CD8-positive, alpha-beta memory T cell (primary cell): ENCODE results near the gene MYO18A. TPM values are rescaled to one million over a fixed set of nuclear protein-coding genes. Genes with fewer than 3 reads are reported as not detected.

ENCODE experiments used
- CTCF ChIA-PET: fragments of 350-600 bp; sonication (Branson Sonifier 250); formaldehyde crosslinking; loops from one replicate; lab custom pipeline; 2021; ENCODE audit warnings: antibody characterized with exemption; lab: Charles Lee
- POLR2A ChIA-PET: fragments of 350-600 bp; sonication (Branson Sonifier 250); formaldehyde crosslinking; loops from one replicate; lab custom pipeline; 2021; ENCODE audit warnings: antibody characterized with exemption; lab: Charles Lee
- DNase-seq, 5 donors: peaks; one replicate each; pipeline versions ENCODE4 v3.0.0 to v3.0.0-alpha.2; 2020 to 2022; ENCODE audit warnings: mixed read lengths in 1 of 5
- H3K27ac ChIP-seq: one replicate; pipeline ENCODE4 v1.7.0; 2013; ENCODE audit warnings: low read depth, mild to moderate bottlenecking, low read length, moderate library complexity
- H3K27me3 ChIP-seq: 2 replicates; pipeline ENCODE4 v1.7.0; 2013; ENCODE audit warnings: low read length, mild to moderate bottlenecking; ENCODE audit not compliant: insufficient read depth, poor library complexity, severe bottlenecking
- H3K36me3 ChIP-seq: 2 replicates; pipeline ENCODE4 v1.7.0; 2013; ENCODE audit warnings: mild to moderate bottlenecking, low read length, moderate library complexity; ENCODE audit not compliant: insufficient read depth
- H3K4me1 ChIP-seq: 2 replicates; pipeline ENCODE4 v1.7.0; 2013; ENCODE audit warnings: mild to moderate bottlenecking, low read length, moderate library complexity; ENCODE audit not compliant: insufficient read depth
- H3K4me3 ChIP-seq: 2 replicates; pipeline ENCODE4 v1.7.0; 2013; ENCODE audit warnings: mild to moderate bottlenecking, low read length
- H3K9me3 ChIP-seq: 2 replicates; pipeline ENCODE4 v1.7.0; 2013; ENCODE audit warnings: mild to moderate bottlenecking, low read length
- H3K27ac Mint-ChIP-seq, 8 donors: one replicate each; pipeline ENCODE4 v1.8.0; 2020 to 2021; ENCODE audit warnings: mixed read lengths in 8 of 8, mild to moderate bottlenecking in 6 of 8, inconsistent platforms in 3 of 8, moderate library complexity in 3 of 8
- H3K27me3 Mint-ChIP-seq, 2 donors: one replicate each; pipeline ENCODE4 v1.8.0; 2020 to 2021; ENCODE audit warnings: mixed read lengths in 2 of 2, mild to moderate bottlenecking in 1 of 2, moderate library complexity in 1 of 2
- H3K36me3 Mint-ChIP-seq, 3 donors: one replicate each; pipeline ENCODE4 v1.8.0; 2020 to 2021; ENCODE audit warnings: mixed read lengths in 3 of 3, inconsistent platforms in 1 of 3, mild to moderate bottlenecking in 1 of 3
- H3K4me1 Mint-ChIP-seq, 3 donors: one replicate each; pipeline ENCODE4 v1.8.0; 2020 to 2021; ENCODE audit warnings: mixed read lengths in 3 of 3, inconsistent platforms in 1 of 3, mild to moderate bottlenecking in 1 of 3
- H3K4me3 Mint-ChIP-seq, 7 donors: one replicate each; pipeline ENCODE4 v1.8.0; 2020 to 2021; ENCODE audit warnings: mixed read lengths in 7 of 7, mild to moderate bottlenecking in 6 of 7, moderate library complexity in 4 of 7, inconsistent platforms in 2 of 7
- H3K9me3 Mint-ChIP-seq, 5 donors: one replicate each; pipeline ENCODE4 v1.8.0; 2020 to 2022; ENCODE audit warnings: mixed read lengths in 5 of 5, mild to moderate bottlenecking in 3 of 5, moderate library complexity in 2 of 5, inconsistent platforms in 1 of 5
- polyA plus RNA-seq: library from polyadenylated mRNA; unstranded; fragments of 300-500 nt; fragmentation: Illumina TruSeq; gene quantifications from one replicate; pipeline ENCODE4 v1.2.3, GENCODE V29; 2021
- total RNA-seq, 2 experiments: library from RNA; stranded (reverse); gene quantifications; one replicate each; pipeline ENCODE4 v1.2.3, GENCODE V29; 2021

Gene MYO18A
- total and polyA plus RNA-seq, 3 experiments from 2014 or later: 34.0 to 39.7 (median 39.7) TPM

DNA sequence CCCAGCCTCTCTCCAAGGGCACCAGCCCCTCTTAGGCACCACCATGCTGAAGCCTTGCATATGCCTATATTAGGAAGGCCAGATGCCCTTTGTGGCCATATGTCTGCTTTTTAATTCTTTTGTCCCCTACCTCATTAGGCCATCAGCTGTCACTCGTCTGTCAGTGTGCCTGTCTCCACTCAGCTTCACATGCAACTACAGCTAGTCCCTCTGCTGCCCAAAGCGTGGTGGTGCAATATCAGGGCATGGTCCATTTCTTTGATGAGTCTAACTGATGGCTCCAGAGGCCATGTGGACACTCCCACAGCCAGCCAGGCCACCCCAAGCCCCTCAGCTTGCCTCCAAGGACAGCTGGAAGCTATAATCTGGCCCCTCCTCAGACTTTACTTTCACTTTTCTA is 36.3 kb downstream of the MYO18A start:
- Histone ChIP-seq H3K4me1 (peaks cover 44% of the 10 kb centered on the region), H3K4me3 (no peak overlapping the region), H3K27ac (no peak overlapping the region), H3K27me3 (no peaks in the 10 kb centered on the region), H3K36me3 (no peaks in the 10 kb centered on the region), H3K9me3 (no peaks in the 10 kb centered on the region)
- H3K27ac Mint-ChIP-seq: peak overlapping the region; percentile 64 to 92 (median 88)
- POLR2A ChIA-PET: no interaction called here
- peak overlapping the region in 2 of 7 donors; percentile 43 to 66 for H3K4me3 Mint-ChIP-seq
- peaks cover 0 to 7% (median 2%) of the 10 kb centered on the region in 3 donors for H3K36me3 Mint-ChIP-seq
- DNase-seq: peak in 1 of 5 donors; percentile 43
- CTCF ChIA-PET: interaction anchor here (1.0 to 7.5 kb wide), 5 partner anchors 20 to 380 kb away, joined by 3 to 159 read pairs (median 4); partner anchors contain the start of gene MYO18A
- no peaks in the 10 kb centered on the region for H3K9me3 Mint-ChIP-seq
- peaks cover 0 to 2% of the 10 kb centered on the region in 2 donors for H3K27me3 Mint-ChIP-seq
- H3K4me1 Mint-ChIP-seq: peaks cover 47 to 82% (median 59%) of the 10 kb centered on the region in 3 donors

DNA sequence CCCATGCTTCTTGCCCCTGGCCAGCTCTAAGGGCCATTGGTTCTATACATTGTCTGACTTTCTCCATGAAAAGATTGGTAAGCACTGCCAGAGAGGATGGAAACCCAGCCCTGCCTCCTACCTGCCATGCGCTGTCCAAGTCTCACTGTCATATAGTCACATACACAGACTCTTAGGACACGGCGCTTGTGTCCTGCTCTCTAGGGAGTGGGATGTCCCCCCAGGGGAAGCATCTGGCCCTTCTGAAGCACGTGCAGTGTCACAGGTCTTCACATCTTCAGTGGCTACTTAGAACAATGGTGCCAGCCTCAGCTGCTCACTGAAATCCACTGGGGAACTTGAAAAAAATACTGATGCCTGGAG is 38.7 kb downstream of the MYO18A start:
- Mint-ChIP-seq H3K4me3 (peak overlapping the region; percentile 87 to 97 (median 95)), H3K4me1 (peaks cover 62 to 87% (median 75%) of the 10 kb centered on the region in 3 donors), H3K36me3 (peaks cover 0 to 16% (median 2%) of the 10 kb centered on the region in 3 donors), H3K27me3 (peaks cover 0 to 2% of the 10 kb centered on the region in 2 donors), H3K27ac (peak overlapping the region; percentile 97 to 99 (median 98)), H3K9me3 (no peaks in the 10 kb centered on the region)
- CTCF ChIA-PET: interaction anchor here (0.8 to 3.7 kb wide), 4 partner anchors 25 to 149 kb away, joined by 3 to 19 read pairs (median 10); partner anchors contain the start of gene MYO18A
- POLR2A ChIA-PET: interaction anchor here (0.5 to 2.4 kb wide), 3 partner anchors 35 to 191 kb away, joined by 7 to 13 read pairs (median 9); partner anchors contain the start of gene NUFIP2
- no peaks in the 10 kb centered on the region for H3K27me3 ChIP-seq
- peak in 1 of 5 donors; percentile 42 for DNase-seq
- H3K9me3 ChIP-seq: no peaks in the 10 kb centered on the region
- no peak overlapping the region for H3K27ac ChIP-seq
- peak overlapping the region; percentile 62 for H3K4me3 ChIP-seq
- H3K4me1 ChIP-seq: peaks cover 61% of the 10 kb centered on the region
- H3K36me3 ChIP-seq: peaks cover 8% of the 10 kb centered on the region

DNA sequence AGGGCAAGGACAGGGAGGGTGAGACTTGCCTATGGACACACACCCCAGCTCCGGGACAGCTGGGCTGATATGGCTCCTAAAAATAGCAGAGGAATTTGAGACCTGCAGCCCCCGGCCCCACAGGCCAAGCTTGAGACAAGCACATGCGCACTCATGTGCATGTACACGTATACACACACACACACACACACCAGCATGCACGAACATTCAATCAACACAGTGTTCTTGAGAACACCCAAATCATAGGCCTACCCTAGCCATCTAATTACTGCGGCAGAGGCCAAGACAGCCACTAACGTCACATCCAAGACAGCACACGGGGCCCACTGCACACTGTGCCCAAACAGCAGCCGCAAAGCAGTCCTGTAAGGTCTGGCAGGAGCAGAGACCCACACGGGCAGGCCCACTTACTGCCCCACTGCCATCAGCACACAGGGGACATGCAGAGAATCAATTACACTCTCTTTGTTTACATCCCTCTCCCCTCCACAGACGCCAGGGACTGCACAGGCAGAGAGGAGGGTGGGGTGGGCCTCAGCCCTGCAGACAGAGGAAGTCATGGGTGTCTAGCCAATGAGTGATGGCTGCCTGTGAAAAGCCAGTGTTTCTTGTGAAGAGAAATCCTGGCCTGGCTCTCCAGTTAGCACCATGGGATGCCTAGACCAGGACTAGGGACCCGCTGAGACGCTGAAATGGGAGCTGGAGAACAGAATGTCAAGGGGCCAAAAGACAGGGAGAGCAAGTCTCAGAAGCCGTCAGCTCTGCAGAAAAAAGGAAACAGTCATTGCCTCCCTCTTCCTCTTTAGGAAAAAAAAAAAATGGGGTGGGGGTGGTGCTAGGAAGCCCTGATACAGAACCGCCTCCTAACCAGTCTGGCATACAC is 39.3 kb downstream of the MYO18A start:
- H3K36me3 Mint-ChIP-seq: peaks cover 0 to 21% (median 2%) of the 10 kb centered on the region in 3 donors
- peaks cover 63 to 90% (median 79%) of the 10 kb centered on the region in 3 donors for H3K4me1 Mint-ChIP-seq
- Histone ChIP-seq H3K27ac (peak overlapping the region; percentile 48), H3K9me3 (no peaks in the 10 kb centered on the region), H3K4me3 (peak overlapping the region; percentile 62), H3K36me3 (peaks cover 12% of the 10 kb centered on the region), H3K27me3 (no peaks in the 10 kb centered on the region), H3K4me1 (peaks cover 63% of the 10 kb centered on the region)
- POLR2A ChIA-PET: interaction anchor here (0.5 to 3.5 kb wide), 11 partner anchors 8 to 429 kb away, joined by 3 to 20 read pairs (median 7); partner anchors contain the start of genes MYO18A, NUFIP2, PHF12 and PROCA1
- CTCF ChIA-PET: interaction anchor here (0.8 to 4.9 kb wide), 9 partner anchors 8 to 150 kb away, joined by 3 to 44 read pairs (median 7); partner anchors contain the start of gene MYO18A
- H3K27me3 Mint-ChIP-seq: peaks cover 0 to 2% of the 10 kb centered on the region in 2 donors
- no peaks in the 10 kb centered on the region for H3K9me3 Mint-ChIP-seq
- peak overlapping the region; percentile 87 to 97 (median 95) for H3K4me3 Mint-ChIP-seq
- DNase-seq: peak; percentile 44 to 79 (median 63)
- H3K27ac Mint-ChIP-seq: peak overlapping the region; percentile 97 to 99 (median 98)

DNA sequence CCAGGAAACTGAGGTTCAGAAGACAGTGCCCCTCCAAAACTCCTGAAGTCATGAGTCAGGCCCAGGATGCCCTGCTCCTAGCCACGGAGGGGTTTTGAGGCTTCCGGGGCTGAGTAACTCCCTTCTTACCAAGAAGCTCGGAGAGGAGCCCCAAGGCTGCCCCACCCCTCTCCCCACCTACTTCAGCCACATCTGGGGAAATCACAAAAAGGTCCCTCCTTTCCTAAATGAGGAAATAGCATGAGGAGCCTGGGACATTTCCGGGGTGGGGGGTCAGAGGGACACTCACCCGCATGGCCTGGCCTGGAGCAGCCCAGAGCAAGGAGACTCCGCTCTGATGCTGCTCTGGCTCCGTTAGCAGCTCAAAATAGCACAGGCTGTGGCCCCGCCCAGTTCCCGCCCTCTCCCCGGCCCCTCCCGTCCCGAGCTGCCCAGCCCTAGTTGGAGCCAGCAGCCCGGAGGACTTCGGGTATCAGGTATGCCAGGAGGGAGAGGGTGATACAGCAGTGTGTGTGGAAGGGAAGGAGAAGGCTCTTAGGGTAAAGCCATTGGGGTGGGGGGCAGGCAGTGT is 40.1 kb downstream of the MYO18A start:
- H3K27me3 ChIP-seq: no peaks in the 10 kb centered on the region
- H3K4me1 ChIP-seq: peaks cover 56% of the 10 kb centered on the region
- ChIA-PET POLR2A (interaction anchor here (0.5 to 3.5 kb wide), 10 partner anchors 8 to 429 kb away, joined by 3 to 20 read pairs (median 6); partner anchors contain the start of genes MYO18A, NEK8, NUFIP2 and PHF12), CTCF (interaction anchor here (1.2 to 4.9 kb wide), 8 partner anchors 9 to 79 kb away, joined by 3 to 44 read pairs (median 12); partner anchors contain the start of gene MYO18A)
- DNase-seq: peak; percentile 70 to 91 (median 74)
- H3K27me3 Mint-ChIP-seq: peaks cover 0 to 2% of the 10 kb centered on the region in 2 donors
- peak overlapping the region; percentile 87 to 97 (median 95) for H3K4me3 Mint-ChIP-seq
- H3K27ac Mint-ChIP-seq: peak overlapping the region; percentile 97 to 99 (median 98)
- peaks cover 0 to 25% (median 4%) of the 10 kb centered on the region in 3 donors for H3K36me3 Mint-ChIP-seq
- H3K27ac ChIP-seq: peak overlapping the region; percentile 48
- H3K9me3 ChIP-seq: no peaks in the 10 kb centered on the region
- peaks cover 16% of the 10 kb centered on the region for H3K36me3 ChIP-seq
- H3K4me3 ChIP-seq: peak overlapping the region; percentile 62
- peaks cover 61 to 90% (median 76%) of the 10 kb centered on the region in 3 donors for H3K4me1 Mint-ChIP-seq
- no peaks in the 10 kb centered on the region for H3K9me3 Mint-ChIP-seq

DNA sequence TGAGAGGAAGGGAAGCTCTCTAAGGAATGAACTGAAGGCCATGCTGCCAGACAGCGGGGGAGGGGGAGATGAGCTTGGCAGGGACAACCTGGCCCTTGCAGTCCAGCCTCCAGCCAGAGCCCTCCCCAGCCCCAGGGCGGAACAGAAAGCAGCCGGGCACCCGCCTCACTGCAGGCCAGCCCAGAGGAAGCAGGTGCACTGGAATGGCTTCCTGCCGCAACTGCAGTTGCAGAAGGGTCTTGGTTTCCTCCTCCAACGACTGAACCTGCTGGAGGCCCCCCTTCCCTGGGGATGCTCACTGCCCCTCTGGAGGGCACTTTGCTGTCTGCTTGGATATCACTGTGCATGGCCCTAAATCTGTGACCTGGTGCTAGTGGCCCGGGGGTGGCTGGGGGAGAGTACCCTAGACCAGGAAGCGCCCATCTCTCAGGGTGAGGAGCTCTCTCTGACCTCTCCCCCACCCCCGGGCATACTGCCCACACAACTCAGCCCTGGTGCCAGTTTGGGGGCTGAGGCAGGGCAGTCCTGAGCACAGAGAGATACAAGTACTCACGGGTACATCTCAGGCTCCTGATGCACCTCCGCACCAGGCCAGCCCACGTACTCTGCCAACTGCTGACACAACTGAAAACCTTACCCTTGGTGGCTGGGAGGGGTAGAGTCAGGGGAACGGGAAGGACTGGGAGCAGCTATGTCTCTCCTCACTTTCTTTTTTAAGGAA is 41.1 kb downstream of the MYO18A start:
- peak overlapping the region; percentile 97 to 99 (median 98) for H3K27ac Mint-ChIP-seq
- H3K36me3 ChIP-seq: peaks cover 16% of the 10 kb centered on the region
- ChIA-PET CTCF (interaction anchor here (0.6 to 4.9 kb wide), 8 partner anchors 10 to 80 kb away, joined by 3 to 44 read pairs (median 12); partner anchors contain the start of gene MYO18A), POLR2A (interaction anchor here (0.6 to 3.5 kb wide), 7 partner anchors 9 to 411 kb away, joined by 3 to 20 read pairs (median 6); partner anchors contain the start of genes NEK8, NUFIP2 and PHF12)
- H3K9me3 Mint-ChIP-seq: no peaks in the 10 kb centered on the region
- DNase-seq: peak in 3 of 5 donors; percentile 23 to 32 (median 23)
- no peaks in the 10 kb centered on the region for H3K27me3 ChIP-seq
- H3K9me3 ChIP-seq: no peaks in the 10 kb centered on the region
- H3K4me3 Mint-ChIP-seq: peak overlapping the region; percentile 87 to 97 (median 95)
- H3K4me1 Mint-ChIP-seq: peaks cover 57 to 84% (median 71%) of the 10 kb centered on the region in 3 donors
- H3K4me1 ChIP-seq: peaks cover 53% of the 10 kb centered on the region
- H3K27me3 Mint-ChIP-seq: peaks cover 0 to 2% of the 10 kb centered on the region in 2 donors
- H3K36me3 Mint-ChIP-seq: peaks cover 0 to 25% (median 4%) of the 10 kb centered on the region in 3 donors
- H3K27ac ChIP-seq: peak overlapping the region; percentile 48
- H3K4me3 ChIP-seq: peak overlapping the region; percentile 62

DNA sequence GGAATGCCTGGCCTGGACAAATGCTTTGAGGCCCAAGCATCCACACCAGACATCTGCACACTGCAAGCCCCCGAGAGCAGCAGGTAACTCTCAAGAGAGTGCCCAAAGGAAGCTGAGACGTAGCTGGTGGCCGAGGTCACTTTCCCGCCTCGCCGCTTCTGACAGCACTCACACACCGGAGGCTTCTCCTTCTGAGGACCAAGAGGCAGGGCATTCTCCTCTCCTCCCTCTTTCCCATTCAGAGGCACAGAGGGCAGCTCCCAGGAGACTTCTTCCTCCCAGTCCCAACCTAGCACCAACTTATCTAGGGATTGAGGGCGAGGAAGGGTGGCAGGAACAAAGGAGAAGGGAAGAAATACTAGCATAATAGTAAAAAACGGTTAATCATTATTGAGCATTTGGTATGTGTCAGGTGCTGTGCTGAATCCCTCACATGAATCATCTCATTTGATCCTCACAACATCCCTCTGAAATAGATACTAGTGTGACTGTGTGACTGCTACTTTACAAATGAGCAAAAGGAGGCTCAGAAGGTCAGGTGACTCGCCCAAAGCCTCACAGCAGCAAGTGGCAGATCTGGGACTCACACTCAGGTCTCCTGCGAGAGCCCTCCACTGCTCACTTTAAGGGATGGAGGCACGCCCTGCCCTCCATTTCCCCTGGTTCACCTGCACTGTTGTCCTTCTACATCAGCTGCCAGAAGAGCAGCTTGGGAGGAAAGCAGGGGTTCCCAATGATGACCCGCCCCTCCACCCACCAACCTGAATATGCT is 41.8 kb downstream of the MYO18A start:
- Histone ChIP-seq H3K27me3 (no peaks in the 10 kb centered on the region), H3K4me3 (peak overlapping the region; percentile 62), H3K9me3 (no peaks in the 10 kb centered on the region), H3K27ac (peak overlapping the region; percentile 48), H3K36me3 (peaks cover 16% of the 10 kb centered on the region), H3K4me1 (peaks cover 53% of the 10 kb centered on the region)
- Mint-ChIP-seq H3K27ac (peak overlapping the region; percentile 97 to 99 (median 98)), H3K27me3 (no peaks in the 10 kb centered on the region), H3K9me3 (no peaks in the 10 kb centered on the region), H3K36me3 (peaks cover 0 to 26% (median 2%) of the 10 kb centered on the region in 3 donors), H3K4me3 (peak overlapping the region; percentile 87 to 97 (median 95)), H3K4me1 (peaks cover 52 to 82% (median 68%) of the 10 kb centered on the region in 3 donors)
- peak in 3 of 5 donors; percentile 19 to 66 (median 26) for DNase-seq
- ChIA-PET POLR2A (interaction anchor here (0.6 to 3.5 kb wide), 3 partner anchors 10 to 30 kb away, joined by 3 to 20 read pairs (median 5); no protein-coding TSS in a partner anchor), CTCF (interaction anchor here (0.9 to 4.9 kb wide), 10 partner anchors 10 to 134 kb away, joined by 3 to 44 read pairs (median 7); no protein-coding TSS in a partner anchor)
